ENCODE results near the gene TMEM38B. TPM values are rescaled to one million over a fixed set of nuclear protein-coding genes. Genes with fewer than 3 reads are reported as not detected.
A peak's percentile ranks its signal among the peaks of the same experiment; 100 is the strongest.

TMEM38B gene
- total RNA-seq (2012; rRNA removed): 13.8 and 17.2 TPM in 2 replicates

- H3K27me3 ChIP-seq (ENCODE audit: control insufficient read depth, insufficient read depth, low read length): peaks cover 21% of the 10 kb centered on the region
- peak within 1 kb of the TSS; percentile 84 for H3K4me2 ChIP-seq (ENCODE audit: low read length)
- peaks cover 11% of the 10 kb centered on the region for H3K4me1 ChIP-seq (ENCODE audit: control insufficient read depth, insufficient read depth, low read length)
- no peaks in the 10 kb centered on the region for H3K36me3 ChIP-seq (ENCODE audit: insufficient read depth, low read length)
- H3K9me3 ChIP-seq (replicated peaks; ENCODE audit: low read length): no peaks in the 10 kb centered on the region
- peak within 1 kb of the TSS; percentile 76 for H3K9ac ChIP-seq (ENCODE audit: low read depth, low read length)
- H3K4me3 ChIP-seq (ENCODE audit: low read length): peak within 1 kb of the TSS; percentile 90
Observed at GRCh38 chr9:105694190-105694847, at the start of gene TMEM38B. TSS of gene TMEM38B (plus strand) at chr9:105694541. CDS start at chr9:105694661, 120 bp downstream.

DNA sequence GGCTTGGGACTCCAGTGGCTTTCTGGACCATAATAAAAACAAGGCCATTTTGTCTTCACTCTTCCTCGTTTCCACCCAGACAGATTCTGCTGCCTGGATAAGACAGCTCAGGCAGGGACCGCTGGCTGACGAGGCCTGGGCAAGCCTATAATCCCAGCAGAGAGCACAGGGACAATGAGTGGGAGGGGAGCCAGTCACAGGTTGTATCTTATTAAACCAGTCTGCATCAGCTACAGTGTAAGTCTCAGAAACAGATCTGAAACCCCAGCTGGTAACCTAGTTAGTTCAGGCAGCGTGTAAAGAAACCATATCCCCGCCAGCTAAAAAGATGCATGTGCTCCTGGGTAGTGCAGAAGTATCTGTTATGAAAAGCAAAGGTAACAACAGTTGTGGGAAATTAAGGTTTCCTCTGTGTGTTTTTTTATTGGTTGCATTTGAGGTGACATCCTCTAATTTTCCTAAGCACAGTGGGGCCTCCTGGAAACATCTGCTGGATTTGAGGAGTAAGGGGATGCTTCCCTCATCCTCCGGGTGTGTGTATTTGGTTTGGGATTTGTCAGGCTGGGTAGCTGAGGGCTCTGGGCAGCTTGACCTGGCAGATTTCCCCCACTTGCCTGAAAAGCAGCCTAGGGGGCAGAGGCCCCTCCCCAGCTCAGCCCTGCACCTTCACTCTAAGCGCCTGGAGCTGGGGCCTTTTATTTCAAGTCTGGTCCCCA, 47.3 kb upstream of the TMEM38B start:
- Histone ChIP-seq H3K36me3 (ENCODE audit: insufficient read depth, low read length) (no peaks in the 10 kb centered on the region), H3K4me2 (ENCODE audit: low read length) (no peak overlapping the region), H3K9me3 (replicated peaks; ENCODE audit: low read length) (no peaks in the 10 kb centered on the region), H3K4me3 (ENCODE audit: low read length) (no peak overlapping the region), H3K4me1 (ENCODE audit: control insufficient read depth, insufficient read depth, low read length) (no peaks in the 10 kb centered on the region), H3K9ac (ENCODE audit: low read depth, low read length) (no peak overlapping the region), H3K27me3 (ENCODE audit: control insufficient read depth, insufficient read depth, low read length) (no peaks in the 10 kb centered on the region)

DNA sequence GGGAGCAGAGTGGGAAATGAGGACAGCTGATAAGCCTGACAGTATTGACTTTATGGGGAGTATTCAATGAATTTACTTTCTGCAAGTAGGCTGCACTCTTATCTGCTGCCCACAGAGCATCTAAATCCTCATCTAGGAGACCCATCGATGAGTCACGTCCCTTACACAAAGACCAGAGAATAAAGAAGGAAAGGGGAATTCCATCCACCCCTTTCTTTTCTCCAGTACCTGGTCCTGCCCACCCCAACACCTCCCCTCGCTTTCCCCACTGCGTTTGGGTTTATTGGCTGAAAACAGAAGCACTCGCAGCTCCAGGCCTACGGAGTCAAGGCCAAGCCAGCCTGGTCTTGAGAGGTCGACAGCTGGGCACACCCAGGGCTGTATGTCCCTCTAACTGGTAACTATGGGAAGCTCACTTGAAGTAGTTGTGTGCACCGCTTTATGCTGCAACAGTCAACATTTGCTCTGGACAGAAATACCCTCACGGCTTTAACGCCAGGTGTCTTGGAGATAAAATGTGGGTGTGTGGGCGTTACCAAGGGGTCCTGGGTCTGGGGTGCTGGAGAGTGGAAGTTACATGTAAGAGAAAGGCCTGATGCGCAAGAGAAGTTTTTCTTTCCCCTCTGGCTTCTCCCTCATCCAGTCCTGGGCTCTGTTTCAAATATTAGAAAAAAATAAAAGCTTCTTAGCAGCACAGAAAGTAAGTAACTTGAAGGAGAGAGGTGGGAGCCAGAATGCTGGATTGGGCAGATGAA, 46.6 kb upstream of the TMEM38B start:
- H3K9ac ChIP-seq (ENCODE audit: low read depth, low read length): no peak overlapping the region
- H3K4me2 ChIP-seq (ENCODE audit: low read length): no peak overlapping the region
- H3K36me3 ChIP-seq (ENCODE audit: insufficient read depth, low read length): no peaks in the 10 kb centered on the region
- H3K27me3 ChIP-seq (ENCODE audit: control insufficient read depth, insufficient read depth, low read length): no peaks in the 10 kb centered on the region
- H3K4me3 ChIP-seq (ENCODE audit: low read length): no peak overlapping the region
- no peaks in the 10 kb centered on the region for H3K4me1 ChIP-seq (ENCODE audit: control insufficient read depth, insufficient read depth, low read length)
- H3K9me3 ChIP-seq (replicated peaks; ENCODE audit: low read length): no peaks in the 10 kb centered on the region

GRCh38 chr9:105651806-105652205, 42.5 kb upstream of the TMEM38B start:
- Histone ChIP-seq H3K27me3 (ENCODE audit: control insufficient read depth, insufficient read depth, low read length) (peaks cover 7% of the 10 kb centered on the region), H3K4me1 (ENCODE audit: control insufficient read depth, insufficient read depth, low read length) (peaks cover 9% of the 10 kb centered on the region)

DNA sequence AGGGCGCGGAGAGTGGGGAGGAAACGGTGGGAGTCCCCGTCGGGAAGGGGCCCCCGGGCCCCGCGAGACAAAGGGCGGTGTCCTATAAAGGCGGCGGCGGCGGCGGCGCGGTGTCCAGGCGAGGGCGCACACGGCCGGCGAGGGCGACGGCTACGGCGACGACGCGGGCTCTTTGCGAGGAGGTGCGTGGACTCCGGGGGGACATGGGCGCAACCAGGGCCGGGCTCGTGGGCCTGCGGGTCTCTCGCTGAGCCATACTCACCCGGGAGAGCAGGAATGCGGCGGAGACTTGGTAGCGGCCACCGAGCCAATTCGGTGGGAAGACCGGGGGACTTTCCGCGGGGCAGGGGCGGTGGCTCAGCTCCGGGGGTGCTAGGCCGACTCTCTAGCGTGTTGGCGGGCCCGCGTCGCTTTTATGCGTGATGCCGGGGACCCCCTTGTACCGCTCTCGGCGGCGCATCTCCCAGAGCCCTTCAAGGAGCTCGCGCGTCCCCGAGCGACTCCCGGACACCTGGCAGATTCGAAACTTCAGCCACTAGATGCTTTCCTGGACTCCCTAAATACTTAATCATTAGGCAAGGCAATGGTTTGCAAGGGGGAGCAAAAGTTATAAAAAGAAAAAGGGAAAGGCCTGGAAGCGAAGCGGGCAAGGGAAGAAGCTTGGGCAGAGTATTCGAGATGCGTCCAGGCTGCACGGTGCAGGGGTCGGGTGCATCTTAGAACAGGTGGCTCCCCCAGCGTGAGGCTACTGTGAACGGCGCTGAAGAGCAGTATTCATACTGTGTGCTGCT, 38.0 kb upstream of the TMEM38B start:
- Histone ChIP-seq H3K9me3 (replicated peaks; ENCODE audit: low read length) (no peaks in the 10 kb centered on the region), H3K27me3 (ENCODE audit: control insufficient read depth, insufficient read depth, low read length) (peaks cover 22% of the 10 kb centered on the region), H3K4me2 (ENCODE audit: low read length) (peak overlapping the region; percentile 96), H3K4me3 (ENCODE audit: low read length) (peak overlapping the region; percentile 72), H3K36me3 (ENCODE audit: insufficient read depth, low read length) (no peaks in the 10 kb centered on the region), H3K9ac (ENCODE audit: low read depth, low read length) (no peak overlapping the region), H3K4me1 (ENCODE audit: control insufficient read depth, insufficient read depth, low read length) (peaks cover 9% of the 10 kb centered on the region)

More at GRCh38 chr9:105651806-105652205, 42.5 kb upstream of the TMEM38B start:
- Histone ChIP-seq H3K9ac (ENCODE audit: low read depth, low read length) (no peak overlapping the region), H3K4me3 (ENCODE audit: low read length) (no peak overlapping the region), H3K4me2 (ENCODE audit: low read length) (no peak overlapping the region), H3K9me3 (replicated peaks; ENCODE audit: low read length) (no peaks in the 10 kb centered on the region), H3K36me3 (ENCODE audit: insufficient read depth, low read length) (no peaks in the 10 kb centered on the region)

- H3K9ac ChIP-seq (ENCODE audit: low read depth, low read length): no peak overlapping the region
- H3K9me3 ChIP-seq (replicated peaks; ENCODE audit: low read length): no peaks in the 10 kb centered on the region
- peaks cover 9% of the 10 kb centered on the region for H3K4me1 ChIP-seq (ENCODE audit: control insufficient read depth, insufficient read depth, low read length)
- no peak overlapping the region for H3K4me2 ChIP-seq (ENCODE audit: low read length)
- H3K36me3 ChIP-seq (ENCODE audit: insufficient read depth, low read length): no peaks in the 10 kb centered on the region
- no peak overlapping the region for H3K4me3 ChIP-seq (ENCODE audit: low read length)
- H3K27me3 ChIP-seq (ENCODE audit: control insufficient read depth, insufficient read depth, low read length): peaks cover 22% of the 10 kb centered on the region
Observed at GRCh38 chr9:105658351-105658750, 36.0 kb upstream of the TMEM38B start.

- no peak overlapping the region for H3K9ac ChIP-seq (ENCODE audit: low read depth, low read length)
- H3K9me3 ChIP-seq (replicated peaks; ENCODE audit: low read length): no peaks in the 10 kb centered on the region
- H3K4me2 ChIP-seq (ENCODE audit: low read length): no peak overlapping the region
- no peak overlapping the region for H3K4me3 ChIP-seq (ENCODE audit: low read length)
- H3K36me3 ChIP-seq (ENCODE audit: insufficient read depth, low read length): no peaks in the 10 kb centered on the region
- peaks cover 19% of the 10 kb centered on the region for H3K27me3 ChIP-seq (ENCODE audit: control insufficient read depth, insufficient read depth, low read length)
- peaks cover 7% of the 10 kb centered on the region for H3K4me1 ChIP-seq (ENCODE audit: control insufficient read depth, insufficient read depth, low read length)
Observed at GRCh38 chr9:105661011-105661410, 33.3 kb upstream of the TMEM38B start.

GRCh38 chr9:105662184-105663104, 31.9 kb upstream of the TMEM38B start, which contains the start of gene TAL2:
TSS of gene TAL2 (plus strand) at chr9:105662457. CDS start at chr9:105662497, 40 bp downstream.
- no peak within 1 kb of the TSS for H3K9ac ChIP-seq (ENCODE audit: low read depth, low read length)

DNA sequence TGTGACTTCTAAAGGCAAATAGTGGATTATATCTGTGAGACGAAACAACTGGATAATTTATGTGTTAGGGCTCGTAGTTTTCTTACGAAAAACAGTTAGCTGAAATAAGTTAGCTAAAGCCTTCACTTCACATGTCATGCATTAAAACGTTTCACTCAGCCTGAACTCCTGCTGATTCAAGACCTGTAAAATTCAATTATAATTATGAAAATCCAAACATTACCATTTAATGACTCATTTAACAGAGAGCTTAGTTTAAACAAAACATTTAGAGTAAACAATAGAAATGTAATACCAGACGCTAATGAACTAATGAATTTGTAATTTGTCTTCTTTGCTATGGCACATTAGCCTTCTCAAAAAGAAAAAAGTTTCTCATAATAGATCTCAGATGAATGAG, 30.4 kb upstream of the TMEM38B start:
- Histone ChIP-seq H3K9ac (ENCODE audit: low read depth, low read length) (no peak overlapping the region), H3K4me2 (ENCODE audit: low read length) (no peak overlapping the region), H3K36me3 (ENCODE audit: insufficient read depth, low read length) (no peaks in the 10 kb centered on the region), H3K27me3 (ENCODE audit: control insufficient read depth, insufficient read depth, low read length) (peaks cover 9% of the 10 kb centered on the region), H3K4me1 (ENCODE audit: control insufficient read depth, insufficient read depth, low read length) (no peaks in the 10 kb centered on the region), H3K4me3 (ENCODE audit: low read length) (no peak overlapping the region), H3K9me3 (replicated peaks; ENCODE audit: low read length) (no peaks in the 10 kb centered on the region)

More at GRCh38 chr9:105662184-105663104, 31.9 kb upstream of the TMEM38B start, which contains the start of gene TAL2:
- no peaks in the 10 kb centered on the region for H3K4me1 ChIP-seq (ENCODE audit: control insufficient read depth, insufficient read depth, low read length)
- no peak within 1 kb of the TSS for H3K4me2 ChIP-seq (ENCODE audit: low read length)
- peaks cover 10% of the 10 kb centered on the region for H3K27me3 ChIP-seq (ENCODE audit: control insufficient read depth, insufficient read depth, low read length)
- no peak within 1 kb of the TSS for H3K4me3 ChIP-seq (ENCODE audit: low read length)
- no peaks in the 10 kb centered on the region for H3K9me3 ChIP-seq (replicated peaks; ENCODE audit: low read length)
- no peaks in the 10 kb centered on the region for H3K36me3 ChIP-seq (ENCODE audit: insufficient read depth, low read length)

DNA sequence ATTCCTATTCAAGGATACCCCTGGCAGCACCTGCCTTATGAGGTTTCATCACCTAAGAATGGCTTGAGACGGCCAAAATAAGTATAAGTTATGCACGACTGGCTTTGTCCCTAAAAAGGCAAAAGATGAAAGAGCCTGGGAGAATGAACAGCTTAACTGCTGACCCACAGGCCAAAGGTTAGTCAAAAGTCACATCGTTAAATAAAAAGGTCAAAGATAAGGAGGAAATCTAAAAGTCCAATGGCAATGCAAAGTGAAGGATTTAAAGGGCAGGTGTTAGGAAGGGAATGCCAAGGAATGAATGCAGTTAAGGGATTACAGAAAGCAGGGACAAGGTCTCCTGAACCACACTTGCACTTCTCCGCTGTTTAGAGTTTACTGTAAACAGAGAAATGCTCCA, 26.5 kb upstream of the TMEM38B start:
- no peaks in the 10 kb centered on the region for H3K4me1 ChIP-seq (ENCODE audit: control insufficient read depth, insufficient read depth, low read length)
- H3K36me3 ChIP-seq (ENCODE audit: insufficient read depth, low read length): no peaks in the 10 kb centered on the region
- H3K9me3 ChIP-seq (replicated peaks; ENCODE audit: low read length): no peaks in the 10 kb centered on the region
- no peak overlapping the region for H3K4me3 ChIP-seq (ENCODE audit: low read length)
- H3K4me2 ChIP-seq (ENCODE audit: low read length): no peak overlapping the region
- peaks cover 20% of the 10 kb centered on the region for H3K27me3 ChIP-seq (ENCODE audit: control insufficient read depth, insufficient read depth, low read length)
- H3K9ac ChIP-seq (ENCODE audit: low read depth, low read length): no peak overlapping the region
